ENCODE data around the gene COA7.
"Not testable (repeated sequence)": the region's sequence is repeated elsewhere in the genome, so short reads cannot be mapped to it uniquely, and the experiment has no call there.

COA7 gene

GRCh38 chr1:52706136-52706670 lies 8.1 kb upstream of the COA7 start:
- DNase-seq (ENCODE audit: low spot score), result no peak

- peak; percentile 94 for DNase-seq (ENCODE audit: low spot score)
These were observed 5.0 kb upstream of the COA7 start for GRCh38 chr1:52702886-52703787.

DNA sequence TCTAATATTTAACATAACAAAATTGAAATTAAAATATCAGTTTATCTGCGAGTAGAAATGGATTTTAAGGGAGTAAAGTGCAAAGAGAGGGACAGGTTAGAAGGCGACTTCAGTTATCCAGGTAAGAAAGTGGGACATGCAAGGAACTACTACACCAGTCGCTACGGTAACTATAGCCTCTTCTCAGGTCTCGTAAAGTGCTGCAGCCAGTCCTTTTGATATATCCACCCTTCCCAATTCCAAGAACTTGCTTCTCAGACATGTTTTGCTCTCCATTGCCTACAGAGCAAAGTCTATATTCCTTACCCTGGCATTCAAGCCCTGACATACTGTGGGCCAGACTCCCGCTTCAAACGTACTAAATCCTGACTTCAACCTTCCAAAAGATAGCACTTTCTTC lies 2.5 kb downstream of the COA7 start:
- no peak for DNase-seq (ENCODE audit: low spot score)

DNA sequence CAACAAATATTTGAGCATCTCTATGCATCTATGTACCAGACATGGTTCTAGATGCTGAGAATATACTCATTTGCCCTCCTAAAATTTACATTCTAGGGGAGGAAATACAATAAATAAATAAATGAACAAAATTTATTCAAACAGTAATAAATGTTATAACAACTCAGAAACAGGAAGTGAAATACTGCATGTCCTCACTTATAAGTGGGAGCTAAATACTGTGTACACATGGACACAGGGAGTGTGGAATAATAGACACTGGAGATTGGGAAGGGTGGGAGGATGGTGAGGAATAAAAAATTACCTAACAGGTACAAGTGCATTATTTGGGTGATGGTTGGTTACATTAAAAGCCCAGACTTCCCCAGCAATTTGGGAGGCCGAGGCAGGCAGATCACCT lies 4.3 kb downstream of the COA7 start:
- DNase-seq (ENCODE audit: low spot score), result no peak

GRCh38 chr1:52693351-52693750 lies 4.8 kb downstream of the COA7 start:
- not testable (repeated sequence) for DNase-seq (ENCODE audit: low spot score)

GRCh38 chr1:52692697-52693096 lies 5.5 kb downstream of the COA7 start:
- DNase-seq (ENCODE audit: low spot score), result no peak

GRCh38 chr1:52691821-52692220 lies 6.3 kb downstream of the COA7 start:
- no peak for DNase-seq (ENCODE audit: low spot score)

DNA sequence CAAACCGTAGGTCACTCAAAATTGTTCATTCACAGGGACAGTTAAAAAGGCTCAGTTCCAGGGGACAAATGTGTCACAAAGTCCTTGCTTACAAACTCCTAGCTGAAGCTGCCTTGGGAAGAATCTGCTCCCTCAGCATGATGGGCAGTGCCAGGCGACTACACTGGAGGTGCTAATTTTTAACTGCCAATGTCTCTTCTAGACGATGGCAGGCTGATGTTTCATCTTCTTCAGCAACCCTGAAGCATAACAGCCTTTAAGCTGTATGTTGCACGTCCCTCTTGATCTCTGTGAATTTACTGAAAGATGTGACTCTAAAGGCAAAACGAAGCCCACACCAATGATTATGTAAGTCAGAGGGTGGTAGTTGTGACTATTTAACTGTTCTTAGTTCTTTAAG lies 11.3 kb downstream of the COA7 start:
- no peak for DNase-seq (ENCODE audit: low spot score)

GRCh38 chr1:52686261-52686751 lies 11.8 kb downstream of the COA7 start:
- DNase-seq (ENCODE audit: low spot score), result peak; percentile 61

GRCh38 chr1:52684545-52684944 lies 13.6 kb downstream of the COA7 start:
- DNase-seq (ENCODE audit: low spot score), result no peak

DNA sequence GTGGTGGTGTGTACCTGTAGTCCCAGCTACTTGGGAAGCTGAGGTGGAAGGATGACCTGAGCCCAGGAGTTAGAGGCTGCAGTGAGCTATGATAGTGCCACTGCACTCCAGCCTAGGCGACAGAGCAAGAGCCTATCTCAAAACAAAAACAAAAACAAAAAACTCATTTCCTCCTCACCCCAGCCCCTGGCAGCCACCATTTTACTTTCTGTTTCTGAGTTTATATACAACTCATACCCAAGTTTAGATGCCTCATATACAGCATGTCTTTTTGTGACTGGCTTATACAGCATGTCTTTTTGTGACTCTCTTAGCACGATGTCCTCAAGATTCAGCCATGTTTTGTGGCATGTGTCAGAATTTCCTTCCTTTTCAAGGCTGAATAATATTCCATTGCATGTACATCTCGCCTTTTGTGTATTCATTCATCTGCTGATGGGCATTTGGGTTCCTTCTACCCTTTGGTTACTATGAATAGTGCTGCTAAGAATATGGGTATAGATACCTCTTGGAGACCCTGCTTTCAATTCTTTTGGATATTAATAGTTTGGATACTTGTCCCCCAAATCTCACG lies 14.7 kb downstream of the COA7 start:
- no peak for DNase-seq (ENCODE audit: low spot score)

GRCh38 chr1:52681136-52681535 lies 17.0 kb downstream of the COA7 start:
- no peak for DNase-seq (ENCODE audit: low spot score)

DNA sequence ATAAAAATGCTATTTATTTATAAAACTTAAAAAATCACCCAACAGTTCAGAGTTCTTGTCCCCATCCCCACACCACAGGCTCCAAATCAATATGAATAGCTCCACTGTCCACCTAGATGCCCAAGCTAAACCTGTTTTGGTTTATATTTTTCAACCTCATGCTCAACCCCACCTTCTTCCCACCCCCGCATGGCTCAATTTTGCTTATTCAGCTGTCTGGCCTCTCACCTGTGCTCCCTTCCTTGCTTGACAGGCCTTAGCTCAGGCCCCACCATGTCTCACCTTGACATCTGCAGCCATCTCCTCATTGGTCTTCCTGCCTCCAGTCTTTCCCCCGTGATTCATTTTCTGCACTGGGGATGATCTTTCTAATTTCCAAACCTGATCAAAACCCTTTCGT lies 17.8 kb downstream of the COA7 start:
- no peak for DNase-seq (ENCODE audit: low spot score)

DNA sequence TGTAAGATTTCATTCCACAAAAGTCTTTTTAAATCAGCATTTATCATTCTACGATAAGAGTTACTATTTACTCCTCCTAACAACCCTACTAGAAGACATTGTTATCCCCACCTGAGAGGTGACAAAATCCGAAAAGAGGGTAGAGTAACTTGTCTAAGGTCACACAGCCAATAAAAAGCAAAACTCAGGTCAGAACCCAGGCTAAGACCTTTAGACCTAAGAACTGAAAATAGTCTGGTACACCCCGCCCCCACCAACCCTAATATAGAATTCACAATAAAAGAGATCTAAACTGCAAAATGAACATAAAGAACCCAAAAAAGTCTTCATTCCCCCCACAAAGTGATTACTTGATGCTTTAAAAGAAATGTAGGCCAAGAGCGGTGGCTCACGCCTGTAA lies 18.6 kb downstream of the COA7 start:
- DNase-seq (ENCODE audit: low spot score), result no peak

GRCh38 chr1:52679048-52679447 lies 19.1 kb downstream of the COA7 start:
- no peak for DNase-seq (ENCODE audit: low spot score)

DNA sequence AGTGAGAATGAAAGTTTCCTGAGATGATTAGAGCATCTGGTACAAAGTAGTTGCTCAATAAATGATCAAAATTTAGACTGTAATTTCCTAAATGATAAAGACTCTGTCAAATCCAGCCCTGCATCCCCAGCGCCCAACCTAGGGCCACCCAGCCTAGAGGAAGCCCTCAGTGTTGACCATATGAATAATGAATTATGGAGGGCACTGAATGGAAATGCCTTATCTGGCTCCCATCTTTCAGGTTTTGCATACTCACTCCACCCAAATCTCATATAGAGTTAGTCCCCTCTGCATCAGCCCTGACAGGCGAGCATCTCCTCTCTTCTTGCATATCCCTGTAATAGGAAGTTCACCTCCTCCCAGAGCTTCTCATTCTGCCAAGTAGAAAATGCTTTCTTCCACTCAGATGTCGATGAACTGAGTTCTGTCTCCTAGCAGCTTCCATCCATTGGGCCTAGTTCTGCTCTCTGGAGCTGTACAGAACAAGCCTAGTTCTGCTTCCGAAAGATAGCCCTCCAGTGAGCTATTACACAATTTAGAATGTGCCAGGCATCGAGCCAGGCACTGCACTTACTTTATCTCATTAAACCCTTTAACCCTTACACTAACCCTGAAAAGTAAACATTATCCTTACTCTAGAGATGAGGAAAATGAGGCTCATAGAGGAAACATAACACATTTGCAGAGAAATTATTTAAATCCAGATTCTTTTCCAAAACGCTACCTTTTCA lies 20.9 kb downstream of the COA7 start:
- DNase-seq (ENCODE audit: low spot score), result no peak

DNA sequence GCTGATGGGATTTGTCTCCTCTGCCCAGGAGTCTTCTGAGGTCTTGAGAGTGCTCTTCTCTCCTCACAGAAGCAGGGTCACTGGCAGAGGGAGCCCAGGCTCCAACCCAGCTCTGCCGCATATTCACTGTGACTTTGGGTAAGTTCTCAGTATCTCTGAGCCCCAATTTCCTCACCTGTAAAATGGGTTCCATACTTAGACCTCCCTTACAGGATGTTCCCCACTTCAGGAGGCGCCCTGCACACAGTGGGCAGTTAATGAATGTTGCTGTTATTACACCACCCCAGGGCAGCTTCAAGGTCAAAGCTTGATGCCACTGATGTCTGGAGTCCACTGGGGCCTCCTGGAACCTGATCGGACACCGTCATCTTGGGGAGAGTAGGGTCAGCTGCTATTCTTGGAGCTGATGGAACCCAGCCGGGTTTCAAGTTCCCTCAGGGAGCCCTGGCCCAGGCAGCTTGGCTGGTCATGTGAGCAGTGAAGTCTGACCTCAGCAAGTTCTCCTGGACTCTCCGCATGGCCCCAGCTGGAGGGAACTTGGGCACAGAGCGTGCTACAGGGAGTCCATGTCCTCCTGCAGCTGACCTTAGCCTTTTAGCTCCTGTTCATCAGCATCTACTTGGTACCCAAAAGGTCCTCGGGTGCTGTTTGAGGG lies 21.8 kb downstream of the COA7 start:
- DNase-seq (ENCODE audit: low spot score), result no peak

- DNase-seq (ENCODE audit: low spot score), result peak; percentile 36
These were observed 23.4 kb downstream of the COA7 start for GRCh38 chr1:52674497-52675384.

DNA sequence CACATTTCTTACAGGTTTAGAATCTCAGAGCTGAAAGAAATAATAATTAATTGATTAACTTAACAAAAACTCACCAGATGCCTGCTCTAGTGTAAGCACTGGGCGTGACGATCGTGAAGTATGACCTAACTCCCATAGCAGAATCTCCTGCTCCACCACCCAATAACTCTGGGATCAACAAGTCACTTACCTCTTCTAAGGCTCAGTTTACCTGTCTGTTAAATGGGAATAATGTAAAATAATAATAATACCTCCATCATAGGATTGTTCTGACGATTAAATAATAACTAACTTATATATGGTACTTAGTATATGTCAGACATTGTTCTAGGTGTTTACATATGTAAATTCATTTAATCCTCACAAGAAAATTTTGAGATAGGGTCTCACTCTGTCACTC lies 24.6 kb downstream of the COA7 start:
- no peak for DNase-seq (ENCODE audit: low spot score)

- no peak for DNase-seq (ENCODE audit: low spot score)
These were observed 25.2 kb downstream of the COA7 start for GRCh38 chr1:52672946-52673345.

DNA sequence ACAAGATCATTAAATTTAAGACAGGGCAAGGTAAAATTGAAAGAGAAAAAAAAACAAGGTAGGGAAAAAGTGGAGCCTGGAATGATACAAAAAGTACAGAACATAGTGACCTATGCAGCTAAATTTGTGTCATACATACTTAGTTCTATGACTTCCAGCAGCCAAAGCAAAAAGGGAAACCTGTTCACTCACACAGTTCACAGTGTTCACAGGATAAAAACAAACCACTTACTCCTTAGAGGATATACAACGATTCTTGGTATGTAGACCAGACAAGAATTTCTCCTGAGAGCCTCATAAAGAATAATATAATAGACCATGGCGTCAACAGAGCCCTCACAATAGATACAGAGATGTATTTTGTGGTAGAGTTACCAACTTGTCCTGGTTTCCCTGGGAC lies 27.5 kb downstream of the COA7 start:
- no peak for DNase-seq (ENCODE audit: low spot score)

All from SK-N-DZ (cell line).